ENCODE results near the gene COL6A3.

DNA sequence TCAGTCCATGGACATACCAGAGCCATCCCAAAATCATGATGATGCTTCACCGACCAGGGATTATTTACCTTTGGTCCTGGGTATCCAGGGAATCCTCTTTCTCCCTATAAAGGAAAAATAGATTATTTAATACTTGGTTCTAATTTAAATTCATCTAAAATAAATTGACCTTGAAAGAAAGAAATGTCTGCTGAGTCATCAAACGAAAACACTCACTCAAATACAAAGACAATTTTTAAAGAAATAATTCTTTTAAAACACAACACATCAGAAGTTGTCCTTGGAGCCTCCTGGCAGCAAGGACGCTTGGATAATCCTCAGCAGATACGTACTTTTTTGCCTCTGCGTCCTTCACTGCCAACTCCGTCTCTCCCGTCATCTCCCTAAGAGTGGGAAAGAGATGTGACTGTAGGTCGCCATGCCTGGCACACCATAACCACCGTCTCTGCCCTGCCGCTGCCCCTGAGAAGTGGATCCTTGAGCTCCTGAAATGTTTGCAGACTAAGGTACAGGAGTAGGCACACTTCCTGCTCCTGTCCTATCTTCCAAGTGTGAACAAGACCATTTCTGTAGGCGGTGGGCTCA is 65.6 kb downstream of the COL6A3 start:
- TF ChIP-seq CTCF (IDR thresholded peaks at IDR 0.05) (no peak), POLR2A (IDR thresholded peaks at IDR 0.05) (no peak)

Measured in right lobe of liver (tissue), 4 donors.